Pancreas (tissue), 10 donors: ENCODE results near the gene ARL2. TPM values are rescaled to one million over a fixed set of nuclear protein-coding genes. Genes with fewer than 3 reads are reported as not detected.

ENCODE experiments used
- ATAC-seq, 4 donors: fragments of 200-7000 bp; cut with Tn5 transposase; one replicate each; pipeline versions ENCODE4 v1.8.0 to v1.9.1; 2020; ENCODE audit warnings: mild to moderate bottlenecking in 4 of 4, moderate library complexity in 4 of 4
- DNase-seq, 6 donors: peaks; one replicate each; pipeline ENCODE4 v3.0.0-alpha.2; 2020
- FAIRE-seq: peaks from 2 replicates; lab custom pipeline; 2012; peaks lifted over from hg19 to GRCh38; lab: Jason Lieb, UNC
- H3K27ac ChIP-seq, 4 donors: fragments of 200-600 bp; sonication (generic); 1 replicate in 3 of 4; 2 replicates in 1 of 4; pipeline versions ENCODE4 v1.5.0 to v1.8.0; 2020
- H3K27me3 ChIP-seq, 4 donors: fragments of 200-600 bp; one replicate each; pipeline ENCODE4 v1.8.0; 2021
- H3K36me3 ChIP-seq, 3 donors: fragments of 200-600 bp; sonication (generic) in 1 of 3; one replicate each; pipeline versions ENCODE4 v1.5.0 to v1.8.0; 2020 to 2021
- H3K4me1 ChIP-seq, 3 donors: fragments of 200-600 bp; one replicate each; pipeline ENCODE4 v1.8.0; 2021
- H3K4me3 ChIP-seq, 4 donors: fragments of 200-600 bp; sonication (generic) in 2 of 4; one replicate each; pipeline versions ENCODE4 v1.5.0 to v1.8.0; 2020 to 2021
- H3K9me3 ChIP-seq, 4 donors: fragments of 200-600 bp; one replicate each; pipeline ENCODE4 v1.8.0; 2021
- CTCF ChIP-seq, 4 donors: fragments of 200-600 bp; sonication (generic) in 3 of 4; IDR thresholded peaks; one replicate each; pipeline versions ENCODE4 v1.5.0 to v1.8.0; 2021; ENCODE audit warnings: antibody characterized with exemption in 4 of 4
- WGBS, 2 donors: extraction: QIAGEN DNeasy Blood & Tissue Kit; methylation state at CpG; one replicate each; pipeline ENCODE4 v1.1.7; 2013; 5-methylcytosine and 5-hydroxymethylcytosine counted together
- intact Hi-C, 3 donors: fragments of 100-400 bp; cut with DNase I; formaldehyde crosslinking; loops; one replicate each; pipeline versions ENCODE4 v1.11.1 to v1.14.2; 2022
- polyA plus RNA-seq, 2 donors: library from polyadenylated mRNA; stranded (reverse); fragments of 200-250 nt; gene quantifications; one replicate each; pipeline ENCODE4 v1.2.3, GENCODE V29; 2013
- total RNA-seq, 6 donors: library from RNA; stranded (reverse); fragmentation: NEBNext Ultra II Directional in 4 of 6; extraction: Animal tissue kit (Norgen Biotek cat#: 25700) in 4 of 6; gene quantifications; one replicate each; pipeline versions ENCODE4 v1.2.1 to v1.2.4, GENCODE V29; 2021 to 2023
- donor health status: healthy with polysubstance abuse.
- donor health status: DM: no; HTN: no; CAD: no; lungs with moderate emphysema.
- donor health status: DM: no; HTN: no; CAD: no.
- donor health status: control.
- donor health status: control.
- donor health status: Bipolar disorder and iron deficiency.
- donor health status: DM: yes; HTN: yes; CAD: no.
- donor health status: DM: no; HTN: no; CAD: no.
- donor health status: DM: no; HTN: no; CAD: no.
- donor health status: DM: yes; HTN: yes; CAD: no.

ARL2 gene
- total and polyA plus RNA-seq, 8 donors: 27.8 to 79.1 (median 36.1) TPM

GRCh38 chr11:65051398-65051858, 37.5 kb downstream of the ARL2 start:
- Histone ChIP-seq H3K27me3 (no peaks in the 10 kb centered on the region), H3K4me3 (no peak overlapping the region), H3K27ac (no peak overlapping the region), H3K4me1 (no peaks in the 10 kb centered on the region), H3K36me3 (no peaks in the 10 kb centered on the region), H3K9me3 (no peaks in the 10 kb centered on the region)
- TF ChIP-seq CTCF (IDR thresholded peaks at IDR 0.05): no peak
- intact Hi-C loops: no loop called here
- no peak for ATAC-seq
- no peak for FAIRE-seq
- DNase-seq: no peak
- WGBS, 2 donors: 75 to 80% methylated on average over 9 of the region's 9 CpGs

- ATAC-seq (no peak), DNase-seq (no peak), FAIRE-seq (no peak)
- Histone ChIP-seq H3K27me3 (no peaks in the 10 kb centered on the region), H3K27ac (no peak overlapping the region), H3K4me1 (no peaks in the 10 kb centered on the region), H3K36me3 (no peaks in the 10 kb centered on the region), H3K4me3 (no peak overlapping the region), H3K9me3 (no peaks in the 10 kb centered on the region)
- intact Hi-C loops: no loop called here
- WGBS, 2 donors: 63 to 69% methylated on average over 8 of the region's 8 CpGs
- no peak for TF ChIP-seq CTCF (IDR thresholded peaks at IDR 0.05)
These were observed 40.0 kb downstream of the ARL2 start for GRCh38 chr11:65053827-65054508.

GRCh38 chr11:65055538-65055937, 41.6 kb downstream of the ARL2 start:
- no peak for FAIRE-seq
- WGBS, 2 donors: 79 to 93% methylated on average over 1 of the region's 1 CpG

GRCh38 chr11:65056999-65057398, 43.0 kb downstream of the ARL2 start:
- intact Hi-C loops: no loop called here
- H3K27me3 ChIP-seq: no peaks in the 10 kb centered on the region
- H3K27ac ChIP-seq: no peak overlapping the region
- FAIRE-seq (no peak), DNase-seq (no peak), ATAC-seq (no peak)
- no peaks in the 10 kb centered on the region for H3K4me1 ChIP-seq
- H3K36me3 ChIP-seq: no peaks in the 10 kb centered on the region
- no peak for TF ChIP-seq CTCF (IDR thresholded peaks at IDR 0.05)
- WGBS, 2 donors: 93 to 96% methylated on average over 6 of the region's 6 CpGs
- H3K9me3 ChIP-seq: no peaks in the 10 kb centered on the region
- no peak overlapping the region for H3K4me3 ChIP-seq

More at GRCh38 chr11:65055538-65055937, 41.6 kb downstream of the ARL2 start:
- Histone ChIP-seq H3K4me1 (no peaks in the 10 kb centered on the region), H3K27ac (no peak overlapping the region), H3K9me3 (no peaks in the 10 kb centered on the region), H3K27me3 (no peaks in the 10 kb centered on the region), H3K4me3 (no peak overlapping the region), H3K36me3 (no peaks in the 10 kb centered on the region)
- ATAC-seq (no peak), DNase-seq (no peak)
- TF ChIP-seq CTCF (IDR thresholded peaks at IDR 0.05): no peak
- intact Hi-C loops: no loop called here

- no peak overlapping the region for H3K27ac ChIP-seq
- no peaks in the 10 kb centered on the region for H3K36me3 ChIP-seq
- H3K4me3 ChIP-seq: no peak overlapping the region
- no peaks in the 10 kb centered on the region for H3K27me3 ChIP-seq
- no peak for TF ChIP-seq CTCF (IDR thresholded peaks at IDR 0.05)
- no peaks in the 10 kb centered on the region for H3K4me1 ChIP-seq
- no peak for FAIRE-seq
- ATAC-seq: no peak
- intact Hi-C loops: no loop called here
- H3K9me3 ChIP-seq: no peaks in the 10 kb centered on the region
- no peak for DNase-seq
- 79 to 84% methylated on average over 7 of the region's 7 CpGs for WGBS, 2 donors
These were observed 43.6 kb downstream of the ARL2 start for GRCh38 chr11:65057526-65057925.
